A549 (cell line): ENCODE data around the gene LARGE1. TPM values are rescaled to one million over a fixed set of nuclear protein-coding genes. Genes with fewer than 3 reads are reported as not detected.

Experiments
- ATAC-seq, 2 experiments: fragments of 200-7000 bp in 1 of 2; fragments of >200 bp in 1 of 2; cut with Nextera tagmentation in 1 of 2; cut with Tn5 transposase in 1 of 2; 3 replicates each; pipeline versions ENCODE4 v1.8.0 to v1.9.1; 2018 to 2020; ENCODE audit warnings: mild to moderate bottlenecking in 1 of 2, moderate library complexity in 1 of 2
- CTCF ChIA-PET: fragments of 300-600 bp; sonication (Branson Sonifier 250); formaldehyde crosslinking; extraction: SDS; loops from one replicate; lab custom pipeline; 2021; ENCODE audit warnings: antibody characterized with exemption, inconsistent platforms; lab: Yijun Ruan, JAX
- POLR2A ChIA-PET: fragments of 350-600 bp; formaldehyde crosslinking; extraction: SDS; loops from one replicate; lab custom pipeline; 2021; ENCODE audit warnings: antibody characterized with exemption, inconsistent platforms; lab: Yijun Ruan, JAX
- DNase-seq, 2 experiments: peaks; one replicate each; pipeline versions ENCODE4 v3.0.0 to v3.0.0-alpha.2; 2011 to 2016; ENCODE audit warnings: low read depth in 1 of 2, low spot score in 1 of 2
- FAIRE-seq: peaks from 2 replicates; lab custom pipeline; 2011; peaks lifted over from hg19 to GRCh38; lab: Jason Lieb, UNC
- H3K27ac ChIP-seq, 2 experiments: fragments of >200 bp; sonication (Bioruptor Twin); formaldehyde crosslinking; 3 replicates each; pipeline ENCODE4 v1.5.1; 2016 to 2017
- H3K4me1 ChIP-seq: fragments of >200 bp; sonication (Bioruptor Twin); formaldehyde crosslinking; 3 replicates; pipeline ENCODE4 v1.6.1; 2016
- H3K4me2 ChIP-seq: fragments of >200 bp; sonication (Bioruptor Twin); formaldehyde crosslinking; 3 replicates; pipeline ENCODE4 v1.6.1; 2016
- H3K4me3 ChIP-seq: fragments of >200 bp; sonication (Bioruptor Twin); formaldehyde crosslinking; 3 replicates; pipeline ENCODE4 v1.5.1; 2016
- H3K9me3 ChIP-seq: fragments of >200 bp; sonication (Bioruptor Twin); formaldehyde crosslinking; 3 replicates; pipeline ENCODE4 v1.6.1; 2016
- BHLHE40 ChIP-seq: IDR thresholded peaks from 2 replicates; pipeline ENCODE4 v1.6.1; 2012; ENCODE audit warnings: low read depth, low read length, inconsistent platforms
- CHD4 ChIP-seq: fragments of 200-600 bp; sonication (generic); IDR thresholded peaks from 2 replicates; pipeline ENCODE4 v1.6.1; 2016; ENCODE audit warnings: antibody characterized with exemption, mild to moderate bottlenecking, borderline replicate concordance
- ESRRA ChIP-seq: fragments of 150-350 bp; IDR thresholded peaks from 2 replicates; pipeline ENCODE4 v1.6.1; 2014; ENCODE audit warnings: mild to moderate bottlenecking, low read length, borderline replicate concordance
- FOSL2 ChIP-seq, 2 experiments: fragments of 450-650 bp in 1 of 2; fragments of >200 bp in 1 of 2; sonication (Bioruptor Twin) in 1 of 2; formaldehyde crosslinking; IDR thresholded peaks; 2 replicates each; pipeline versions ENCODE4 v1.5.0 to v1.6.1; 2016 to 2020; ENCODE audit warnings: mild to moderate bottlenecking in 1 of 2, moderate library complexity in 1 of 2
- FOXS1 ChIP-seq: fragments of 250-450 bp; sonication (Bioruptor Pico); IDR thresholded peaks from 2 replicates; pipeline ENCODE4 v1.5.0; 2020; ENCODE audit warnings: mild to moderate bottlenecking, moderate library complexity
- HOXA7 ChIP-seq: fragments of 250-450 bp; sonication (Bioruptor Pico); IDR thresholded peaks from 2 replicates; pipeline ENCODE4 v1.5.0; 2020; ENCODE audit warnings: mild to moderate bottlenecking, moderate library complexity
- HOXB13 ChIP-seq: fragments of 250-450 bp; sonication (Bioruptor Pico); IDR thresholded peaks from 2 replicates; pipeline ENCODE4 v1.5.0; 2020; ENCODE audit warnings: low read depth, mild to moderate bottlenecking, moderate library complexity
- JUN ChIP-seq, 2 experiments: fragments of >200 bp; sonication (Bioruptor Twin); formaldehyde crosslinking; IDR thresholded peaks; 2 replicates in 1 of 2; 3 replicates in 1 of 2; pipeline ENCODE4 v1.6.1; 2016 to 2017
- JUNB ChIP-seq: fragments of >200 bp; sonication (Bioruptor Twin); formaldehyde crosslinking; IDR thresholded peaks from 2 replicates; pipeline ENCODE4 v1.6.1; 2016
- KDM1A ChIP-seq: fragments of 200-600 bp; sonication (generic); IDR thresholded peaks from 2 replicates; pipeline ENCODE4 v1.6.1; 2016; ENCODE audit warnings: low read depth, mild to moderate bottlenecking
- KDM5A ChIP-seq: fragments of 200-600 bp; sonication (generic); IDR thresholded peaks from 2 replicates; pipeline ENCODE4 v1.6.1; 2016; ENCODE audit warnings: antibody characterized with exemption, mild to moderate bottlenecking
- MAFK ChIP-seq: fragments of 450-650 bp; IDR thresholded peaks from 2 replicates; pipeline ENCODE4 v1.6.1; 2014; ENCODE audit not compliant: partially characterized antibody
- MYC ChIP-seq: IDR thresholded peaks from 2 replicates; pipeline ENCODE4 v1.6.1; 2012; ENCODE audit warnings: mild to moderate bottlenecking, inconsistent platforms, low read length, improper control_type of control experiment, borderline replicate concordance
- NFE2L2 ChIP-seq: fragments of 150-350 bp; conservative IDR thresholded peaks from 2 replicates; pipeline ENCODE4 v1.6.1; 2014; ENCODE audit warnings: low read length
- NR3C1 ChIP-seq: fragments of >200 bp; sonication (Bioruptor Twin); formaldehyde crosslinking; IDR thresholded peaks from 3 replicates; pipeline ENCODE4 v1.6.1; 2017
- PBX3 ChIP-seq: IDR thresholded peaks from 2 replicates; pipeline ENCODE4 v1.6.1; 2012
- POLR2AphosphoS2 ChIP-seq: conservative IDR thresholded peaks from 2 replicates; pipeline ENCODE4 v1.6.1; 2012; ENCODE audit warnings: low read length, improper control_type of control experiment, inconsistent platforms
- RAD21 ChIP-seq, 2 experiments: fragments of >200 bp in 1 of 2; sonication (Bioruptor Twin) in 1 of 2; formaldehyde crosslinking in 1 of 2; IDR thresholded peaks in 1 of 2; conservative IDR thresholded peaks in 1 of 2; 2 replicates in 1 of 2; 3 replicates in 1 of 2; pipeline ENCODE4 v1.6.1; 2012 to 2018; ENCODE audit warnings: inconsistent platforms in 1 of 2
- RFX5 ChIP-seq: fragments of 450-650 bp; IDR thresholded peaks from 2 replicates; pipeline ENCODE4 v1.7.1; 2014; ENCODE audit warnings: antibody characterized with exemption, mild to moderate bottlenecking, moderate library complexity
- RNF2 ChIP-seq: fragments of 200-600 bp; sonication (generic); IDR thresholded peaks from 2 replicates; pipeline ENCODE4 v1.6.1; 2016; ENCODE audit warnings: low read depth, mild to moderate bottlenecking, antibody characterized with exemption, moderate library complexity, borderline replicate concordance
- TP53 ChIP-seq: fragments of 250-450 bp; sonication (Bioruptor Pico); IDR thresholded peaks from 2 replicates; pipeline ENCODE4 v1.5.0; 2021; ENCODE audit warnings: mild to moderate bottlenecking, moderate library complexity
- WGBS: methylation state at CpG from one replicate; pipeline ENCODE4 v1.1.6; 2017; ENCODE audit errors: missing lambda C conversion rate; 5-methylcytosine and 5-hydroxymethylcytosine counted together
- polyA plus RNA-seq, 4 experiments: library from polyadenylated mRNA; depleted of rRNA in 3 of 4; stranded (reverse); fragments of >200 nt; fragmentation: RNase III in 1 of 4; extraction: RNeasy Plus Mini Kit Qiagen cat#74134 plus additional on column Dnase treatment in 1 of 4; gene quantifications; 2 replicates in 3 of 4; 3 replicates in 1 of 4; pipeline ENCODE4 v1.2.3, GENCODE V29; 2011 to 2017
- TF ChIP-seq, protein P1 (sequence below): IDR thresholded peaks from 2 replicates; pipeline ENCODE4 v1.6.1; 2012; ENCODE audit warnings: low read depth, borderline replicate concordance
- TF ChIP-seq, protein P2 (sequence below): fragments of >200 bp; sonication (Bioruptor Twin); formaldehyde crosslinking; IDR thresholded peaks from 3 replicates; pipeline ENCODE4 v1.5.1; 2016

The LARGE1 gene
- polyA plus RNA-seq, 2 of the 4 experiments (the other 2 are of a cell fraction): 2.7 to 5.8 TPM

DNA sequence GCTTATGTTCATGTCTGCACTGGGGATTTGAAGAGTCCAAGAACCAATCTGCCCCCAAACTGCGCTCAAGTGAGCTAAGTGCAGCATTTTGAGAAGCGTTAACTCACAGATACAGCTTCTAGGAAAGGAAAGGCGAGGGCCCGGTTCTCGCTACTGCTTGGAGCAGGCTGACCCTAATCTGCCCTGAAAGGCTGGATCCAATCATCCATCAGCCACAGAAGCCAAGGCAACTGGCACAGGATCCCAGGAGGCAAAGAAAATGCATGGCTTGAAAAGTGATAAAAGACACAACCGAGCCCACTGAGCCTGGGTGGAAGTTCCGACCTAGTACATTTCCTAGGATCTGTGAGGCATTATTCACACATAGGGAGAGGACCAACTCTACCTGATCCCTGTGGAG lies 174.8 kb downstream of the LARGE1 start (continued):
- TF ChIP-seq MYC: no peak
- no peak for TF ChIP-seq KDM1A
- TF ChIP-seq, protein P1, sequence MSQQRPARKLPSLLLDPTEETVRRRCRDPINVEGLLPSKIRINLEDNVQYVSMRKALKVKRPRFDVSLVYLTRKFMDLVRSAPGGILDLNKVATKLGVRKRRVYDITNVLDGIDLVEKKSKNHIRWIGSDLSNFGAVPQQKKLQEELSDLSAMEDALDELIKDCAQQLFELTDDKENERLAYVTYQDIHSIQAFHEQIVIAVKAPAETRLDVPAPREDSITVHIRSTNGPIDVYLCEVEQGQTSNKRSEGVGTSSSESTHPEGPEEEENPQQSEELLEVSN: no peak

DNA sequence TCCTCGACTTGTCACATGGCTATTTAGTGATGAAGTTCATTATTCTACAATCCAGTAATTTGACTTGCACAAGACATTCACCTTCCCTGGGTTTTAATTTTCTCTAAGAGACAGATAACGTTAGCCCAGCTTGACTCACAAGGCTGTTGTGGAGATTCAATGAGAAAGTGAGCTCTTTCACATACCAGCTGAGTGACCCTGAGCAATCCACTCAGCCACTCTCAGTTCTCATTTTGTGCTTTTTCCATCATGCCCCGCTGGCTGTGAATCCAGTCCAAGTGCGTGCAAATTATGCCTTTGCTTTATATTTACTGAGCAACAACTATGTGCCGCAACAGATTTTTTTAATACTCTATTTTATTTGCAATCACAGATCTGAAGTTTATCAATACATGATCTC lies 176.5 kb downstream of the LARGE1 start:
- CTCF ChIA-PET: no interaction called here
- H3K4me2 ChIP-seq: no peak overlapping the region
- TF ChIP-seq PBX3: no peak
- no peak for TF ChIP-seq KDM5A
- TF ChIP-seq HOXB13 (CRISPR knock-in tag): no peak
- TF ChIP-seq HOXA7: no peak
- no peak for TF ChIP-seq FOXS1 (CRISPR knock-in tag)
- TF ChIP-seq NR3C1: no peak
- TF ChIP-seq RFX5: no peak
- TF ChIP-seq MAFK: no peak
- TF ChIP-seq NFE2L2: no peak
- no peak for TF ChIP-seq ESRRA
- TF ChIP-seq POLR2AphosphoS2: no peak
- DNase-seq: no peak
- ATAC-seq: no peak
- no peaks in the 10 kb centered on the region for H3K9me3 ChIP-seq
- no peak overlapping the region for H3K27ac ChIP-seq
- 79% methylated on average over 5 of the region's 5 CpGs for WGBS
- no peak for FAIRE-seq
- POLR2A ChIA-PET: no interaction called here
- H3K4me3 ChIP-seq: no peak overlapping the region
- peaks cover 11% of the 10 kb centered on the region; the same call in 2 of the 3 replicates for H3K4me1 ChIP-seq

- DNase-seq (no peak), ATAC-seq (no peak), FAIRE-seq (no peak)
- Histone ChIP-seq H3K27ac (no peak overlapping the region), H3K4me3 (no peak overlapping the region), H3K4me1 (no peaks in the 10 kb centered on the region), H3K9me3 (no peaks in the 10 kb centered on the region), H3K4me2 (no peak overlapping the region)
- POLR2A ChIA-PET: no interaction called here
- no peak for TF ChIP-seq NR3C1
- TF ChIP-seq HOXB13 (CRISPR knock-in tag): no peak
- no peak for TF ChIP-seq KDM1A
- no peak for TF ChIP-seq RAD21 (conservative IDR thresholded peaks at IDR 0.05 in 1 of 2, IDR thresholded peaks at IDR 0.05 in 1 of 2)
- no peak for TF ChIP-seq HOXA7
- TF ChIP-seq JUNB: no peak
- no peak for TF ChIP-seq JUN (IDR thresholded peaks at IDR 0.05)
- no peak for TF ChIP-seq CHD4
- TF ChIP-seq BHLHE40: no peak
- no peak for TF ChIP-seq MAFK
- TF ChIP-seq TP53 (CRISPR knock-in tag): no peak
- TF ChIP-seq, protein P2, sequence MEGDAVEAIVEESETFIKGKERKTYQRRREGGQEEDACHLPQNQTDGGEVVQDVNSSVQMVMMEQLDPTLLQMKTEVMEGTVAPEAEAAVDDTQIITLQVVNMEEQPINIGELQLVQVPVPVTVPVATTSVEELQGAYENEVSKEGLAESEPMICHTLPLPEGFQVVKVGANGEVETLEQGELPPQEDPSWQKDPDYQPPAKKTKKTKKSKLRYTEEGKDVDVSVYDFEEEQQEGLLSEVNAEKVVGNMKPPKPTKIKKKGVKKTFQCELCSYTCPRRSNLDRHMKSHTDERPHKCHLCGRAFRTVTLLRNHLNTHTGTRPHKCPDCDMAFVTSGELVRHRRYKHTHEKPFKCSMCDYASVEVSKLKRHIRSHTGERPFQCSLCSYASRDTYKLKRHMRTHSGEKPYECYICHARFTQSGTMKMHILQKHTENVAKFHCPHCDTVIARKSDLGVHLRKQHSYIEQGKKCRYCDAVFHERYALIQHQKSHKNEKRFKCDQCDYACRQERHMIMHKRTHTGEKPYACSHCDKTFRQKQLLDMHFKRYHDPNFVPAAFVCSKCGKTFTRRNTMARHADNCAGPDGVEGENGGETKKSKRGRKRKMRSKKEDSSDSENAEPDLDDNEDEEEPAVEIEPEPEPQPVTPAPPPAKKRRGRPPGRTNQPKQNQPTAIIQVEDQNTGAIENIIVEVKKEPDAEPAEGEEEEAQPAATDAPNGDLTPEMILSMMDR: no peak
- TF ChIP-seq FOSL2 (IDR thresholded peaks at IDR 0.05): no peak
- TF ChIP-seq FOSL2 (CRISPR knock-in tag; IDR thresholded peaks at IDR 0.05): no peak
- no peak for TF ChIP-seq RNF2
- CTCF ChIA-PET: no interaction called here
- 80% methylated on average over 3 of the region's 3 CpGs for WGBS
These were observed 179.3 kb downstream of the LARGE1 start for GRCh38 chr22:33741025-33741424.
